AG09309 (cell line): Measurements from ENCODE around the gene MRPS16.

ENCODE experiments used
- DNase-seq: peaks from one replicate; pipeline ENCODE4 v3.0.0-alpha.2; 2010; ENCODE audit warnings: low read depth
- H3K4me3 ChIP-seq: 2 replicates; pipeline ENCODE4 v1.5.1; 2011; ENCODE audit warnings: mild to moderate bottlenecking, low read depth, low read length, moderate library complexity; ENCODE audit not compliant: control insufficient read depth
- CTCF ChIP-seq: IDR thresholded peaks from 2 replicates; pipeline ENCODE4 v1.5.1; 2011; ENCODE audit warnings: mild to moderate bottlenecking, low read depth, low read length, inconsistent platforms; ENCODE audit not compliant: insufficient read depth, control insufficient read depth; ENCODE audit errors: missing control alignments

Gene MRPS16

DNA sequence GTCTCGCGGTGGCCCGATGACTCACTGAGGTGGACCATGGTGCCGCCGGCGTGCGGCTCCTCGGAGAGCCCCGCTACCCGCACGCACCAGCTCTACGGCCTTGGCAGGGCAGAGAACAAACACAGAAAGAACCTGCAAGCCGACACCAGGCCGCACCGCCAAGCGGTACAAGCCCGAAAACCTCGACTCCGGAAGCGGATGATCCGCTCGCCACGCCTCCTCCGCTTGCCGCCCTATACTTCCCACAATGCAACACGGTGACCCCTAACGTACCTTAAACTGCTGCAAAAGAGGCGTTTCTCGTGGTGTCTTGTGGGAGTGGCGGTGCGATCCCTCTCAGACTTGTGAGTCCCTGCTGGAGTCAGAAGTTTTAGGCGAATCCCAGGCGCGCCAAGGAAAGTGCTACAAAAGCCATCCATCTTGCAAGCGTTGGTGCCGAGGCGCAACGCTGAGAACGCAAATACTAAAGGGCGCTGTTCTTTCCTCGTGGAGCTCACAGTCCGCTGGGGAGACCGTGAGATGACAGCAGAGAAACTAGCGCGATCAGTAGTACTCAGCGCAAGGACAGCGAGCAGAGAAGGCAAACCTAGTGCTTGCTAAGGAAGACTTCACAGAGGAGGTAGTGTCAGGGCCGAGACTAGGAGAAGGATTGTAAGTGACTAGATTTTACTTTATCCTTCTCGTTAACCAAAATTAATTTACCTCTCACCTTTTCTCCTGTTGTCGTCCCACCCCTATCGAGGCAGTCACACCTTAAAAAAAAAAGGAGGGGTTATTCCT lies at the start of gene MRPS16:
TSS of gene MRPS16 (minus strand) at position 200 of the 780 bp plus-strand sequence. CDS start at position 38, 162 bp downstream.
- H3K4me3 ChIP-seq, result peak within 1 kb of the TSS; percentile 85
- peak; percentile 88 for DNase-seq
- no peak for TF ChIP-seq CTCF

- no peak for DNase-seq
- H3K4me3 ChIP-seq, result no peak overlapping the region
- TF ChIP-seq CTCF, result no peak
Observed at GRCh38 chr10:73296946-73297345, 44.5 kb upstream of the MRPS16 start.

GRCh38 chr10:73293461-73293860 lies 41.0 kb upstream of the MRPS16 start:
- TF ChIP-seq CTCF, result no peak
- no peak for DNase-seq
- H3K4me3 ChIP-seq, result no peak overlapping the region

- no peak for DNase-seq
- no peak for TF ChIP-seq CTCF
- no peak overlapping the region for H3K4me3 ChIP-seq
Observed at GRCh38 chr10:73289958-73290357, 37.5 kb upstream of the MRPS16 start.

- no peak overlapping the region for H3K4me3 ChIP-seq
- TF ChIP-seq CTCF, result no peak
- DNase-seq, result no peak
Observed at GRCh38 chr10:73287441-73287840, 35.0 kb upstream of the MRPS16 start.

- no peak for DNase-seq
- no peak overlapping the region for H3K4me3 ChIP-seq
- no peak for TF ChIP-seq CTCF
Observed at GRCh38 chr10:73281097-73281496, 28.7 kb upstream of the MRPS16 start.

DNA sequence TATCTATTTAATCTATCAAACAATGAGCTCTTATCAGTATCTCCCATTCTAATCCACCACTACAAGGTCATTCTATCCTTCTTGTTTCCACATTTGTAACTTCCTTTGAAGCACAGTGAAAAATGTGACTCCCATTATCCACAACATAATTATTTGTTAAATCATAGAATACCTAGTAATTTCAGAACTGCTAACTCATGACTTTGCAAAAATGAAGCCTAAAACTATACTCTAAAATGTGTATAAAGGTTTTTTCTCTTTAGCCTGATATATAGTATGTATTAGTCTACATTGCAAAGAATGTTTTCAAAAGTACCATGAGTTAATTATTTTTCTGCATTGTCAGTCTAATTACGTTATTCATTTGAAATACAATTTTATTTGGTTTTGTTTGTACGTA lies 12.0 kb upstream of the MRPS16 start:
- DNase-seq, result no peak
- H3K4me3 ChIP-seq, result no peak overlapping the region
- no peak for TF ChIP-seq CTCF
